GM21723 (cell line): ENCODE data around the gene C14orf39.
"Not testable (repeated sequence)": the region's sequence is repeated elsewhere in the genome, so short reads cannot be mapped to it uniquely, and the experiment has no call there.

Experiments used
- ATAC-seq: cut with Tn5 transposase; IDR thresholded peaks from one replicate; pipeline ENCODE4 v1.9.1; 2021; ENCODE audit warnings: mild to moderate bottlenecking, moderate library complexity; ENCODE audit not compliant: unreplicated experiment

C14orf39 gene

GRCh38 chr14:60502541-60502940 lies 16.7 kb upstream of the C14orf39 start:
- ATAC-seq, result no peak

DNA sequence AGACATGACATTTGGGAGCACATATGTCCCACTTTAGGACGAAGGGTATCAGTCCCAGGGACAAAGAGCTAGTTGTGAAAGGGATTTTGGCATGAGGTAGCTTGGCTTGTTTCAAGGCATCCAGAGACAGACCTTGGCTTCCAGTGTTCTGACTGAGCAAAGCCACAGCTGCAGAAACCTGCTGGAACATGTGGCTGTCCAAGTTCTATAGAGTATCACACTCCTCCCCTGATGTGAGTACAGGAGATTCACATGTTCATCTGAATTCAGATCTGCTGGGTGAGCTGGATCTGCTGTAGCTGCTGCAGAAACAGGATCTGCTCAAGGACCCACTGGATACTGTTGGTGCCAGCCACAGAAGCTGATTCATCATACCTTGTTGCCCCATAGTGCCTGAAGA lies 10.1 kb upstream of the C14orf39 start:
- ATAC-seq, result no peak

DNA sequence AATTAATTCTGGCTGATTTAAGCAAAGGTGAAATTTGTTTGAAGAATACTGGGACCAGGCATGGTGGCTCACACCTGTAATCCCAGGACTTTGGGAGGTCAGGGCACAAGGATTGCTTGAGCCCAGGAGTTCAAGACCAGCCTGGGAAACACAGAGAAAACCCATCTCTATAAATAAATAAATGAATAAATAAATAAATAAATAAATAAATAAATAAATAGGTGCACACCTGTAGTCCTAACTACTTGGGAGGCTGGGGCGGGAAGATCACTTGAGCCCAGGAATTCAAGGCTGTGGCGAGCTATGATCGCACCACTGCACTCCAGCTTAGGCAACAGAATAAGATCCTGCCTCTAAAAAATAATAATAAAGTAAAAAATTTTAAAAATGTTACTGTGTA lies 4.4 kb upstream of the C14orf39 start:
- no peak for ATAC-seq

GRCh38 chr14:60488175-60488574 lies 2.3 kb upstream of the C14orf39 start:
- ATAC-seq, result no peak

DNA sequence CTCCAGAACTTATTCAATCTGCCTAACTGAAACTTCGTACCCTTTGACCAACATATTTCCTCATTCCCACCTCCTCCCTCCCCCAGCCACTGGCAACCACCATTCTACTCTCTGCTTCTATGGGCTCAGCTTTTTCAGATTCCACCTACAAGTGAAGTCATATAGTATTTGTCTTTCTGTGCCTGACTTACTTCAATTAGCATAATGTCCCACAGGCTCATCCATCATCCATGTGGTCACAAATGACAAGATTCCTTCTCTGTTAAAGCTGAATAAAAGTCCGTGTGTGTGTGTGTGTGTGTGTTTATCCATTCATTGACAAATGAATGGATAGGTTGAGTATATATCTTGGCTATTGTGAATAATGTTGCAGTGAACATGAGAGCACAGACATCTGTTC lies 1.3 kb upstream of the C14orf39 start:
- no peak for ATAC-seq

GRCh38 chr14:60485057-60485597 lies 736 bp downstream of the C14orf39 start:
- no peak for ATAC-seq

- ATAC-seq, result no peak
These were observed 3.1 kb downstream of the C14orf39 start for GRCh38 chr14:60482743-60483142.

DNA sequence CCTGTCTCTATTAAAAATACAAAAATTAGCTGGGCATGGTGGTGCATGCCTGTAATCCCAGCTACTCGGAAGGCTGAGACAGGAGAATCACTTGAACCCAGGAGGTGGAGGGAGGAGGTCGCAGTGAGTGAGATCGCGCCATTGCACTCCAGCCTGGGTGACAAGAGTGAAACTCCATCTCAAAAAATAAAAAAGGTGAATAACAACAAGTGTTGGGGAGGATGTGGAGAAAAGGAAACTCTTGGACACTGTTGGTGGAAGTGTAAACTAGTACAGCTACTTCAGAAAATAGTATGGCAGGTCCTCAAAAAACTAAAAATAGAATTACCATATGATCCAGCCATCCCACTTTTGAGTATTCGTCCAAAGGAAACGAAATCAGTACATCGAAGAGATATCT lies 5.6 kb downstream of the C14orf39 start:
- ATAC-seq, result not testable (repeated sequence)

- no peak for ATAC-seq
These were observed 30.0 kb downstream of the C14orf39 start for GRCh38 chr14:60455875-60456274.

DNA sequence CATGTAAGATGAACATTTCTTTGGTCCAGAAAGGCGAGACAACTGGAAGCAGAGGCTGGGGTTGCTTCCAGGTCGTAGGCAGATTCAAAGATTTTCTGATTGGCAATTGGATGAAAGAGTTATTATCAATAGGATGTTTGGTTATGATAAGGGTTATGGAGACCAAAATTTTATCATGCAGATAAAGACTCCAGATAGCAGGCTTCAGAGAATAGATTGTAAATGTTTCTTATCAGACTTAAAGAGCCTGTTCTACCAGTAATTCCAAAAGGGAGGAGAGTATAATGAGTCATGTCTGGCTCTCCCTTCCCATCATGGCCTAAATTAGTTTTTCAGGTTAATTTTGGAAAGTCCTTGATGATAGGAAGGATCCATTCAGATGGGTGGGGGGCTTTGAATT lies 55.6 kb downstream of the C14orf39 start:
- no peak for ATAC-seq

GRCh38 chr14:60420050-60420449 lies 65.8 kb downstream of the C14orf39 start:
- ATAC-seq, result no peak

- not testable (repeated sequence) for ATAC-seq
These were observed 88.3 kb downstream of the C14orf39 start for GRCh38 chr14:60397550-60397949.

DNA sequence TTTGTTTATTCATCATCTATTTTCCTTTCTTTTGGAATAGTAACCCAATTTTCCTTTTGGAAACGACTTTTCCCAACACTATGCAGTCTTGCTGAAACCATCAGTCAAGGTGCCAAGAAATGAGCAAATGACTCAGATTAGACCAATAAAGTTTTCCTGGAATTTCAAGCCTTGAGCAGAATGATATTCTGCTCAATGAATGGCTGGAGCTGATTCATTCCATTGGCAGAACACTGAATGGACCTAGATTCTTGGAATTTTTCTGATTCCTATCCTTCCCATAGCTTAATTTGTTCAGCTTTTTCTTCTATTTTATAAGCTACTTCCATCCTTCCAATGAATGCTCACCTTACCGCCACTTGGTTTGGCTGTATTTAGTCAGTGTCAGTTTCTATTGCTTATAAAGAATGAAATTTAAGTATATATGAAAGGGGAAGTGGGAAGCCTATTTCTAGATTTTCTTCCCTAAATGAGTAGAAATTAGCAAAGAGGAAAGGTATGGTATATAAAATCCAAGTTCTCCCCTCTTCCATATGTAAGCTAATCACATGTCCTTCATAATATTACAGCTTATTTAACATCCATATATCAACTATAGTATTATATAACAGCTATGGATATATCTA lies 89.0 kb downstream of the C14orf39 start:
- ATAC-seq, result no peak
